WTC11 (cell line): ENCODE measurements around the gene TIFAB.

Experiments used
- FOXK1 ChIP-seq: sonication (generic); formaldehyde crosslinking; IDR thresholded peaks from 2 replicates; pipeline ENCODE4 v1.8.0; 2022; ENCODE audit warnings: mild to moderate bottlenecking, moderate library complexity, missing genetic modification reagents
- NR3C1 ChIP-seq: sonication (generic); formaldehyde crosslinking; conservative IDR thresholded peaks from 2 replicates; pipeline ENCODE4 v1.8.1; 2023; ENCODE audit warnings: low read depth, mild to moderate bottlenecking, missing genetic modification reagents
- RELA ChIP-seq: sonication (generic); formaldehyde crosslinking; IDR thresholded peaks from 2 replicates; pipeline ENCODE4 v1.8.1; 2022; ENCODE audit warnings: missing genetic modification reagents, mild to moderate bottlenecking, borderline replicate concordance
- TF ChIP-seq, protein P1 (sequence below): sonication (generic); formaldehyde crosslinking; IDR thresholded peaks from 2 replicates; pipeline ENCODE4 v1.8.1; 2022; ENCODE audit warnings: low read depth, missing genetic modification reagents, borderline replicate concordance
- TF ChIP-seq, protein P2 (sequence below): fragments of 200-600 bp; IDR thresholded peaks from 2 replicates; pipeline ENCODE4 v1.8.0; 2022; ENCODE audit warnings: antibody characterized with exemption

DNA sequence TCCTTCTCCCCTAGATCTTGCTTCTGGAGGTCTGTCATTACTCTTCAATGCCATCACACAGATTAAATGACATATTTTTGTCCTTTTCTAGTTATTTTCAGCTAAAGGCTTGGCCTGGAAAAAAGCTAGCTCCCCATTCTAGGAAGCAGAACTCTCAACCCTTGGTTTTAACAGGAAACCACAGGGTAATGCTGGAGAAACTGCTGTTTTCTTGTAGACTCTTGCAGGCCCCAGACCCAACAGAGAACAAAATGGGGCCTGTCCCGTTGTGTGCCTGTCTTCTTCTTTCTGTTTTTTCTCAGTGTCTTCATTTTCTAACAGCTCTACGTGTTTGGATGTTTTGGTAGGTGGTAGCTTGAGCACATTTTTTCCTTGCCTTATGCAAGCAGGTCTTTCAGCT is 26.5 kb downstream of the TIFAB start:
- TF ChIP-seq, protein P1, sequence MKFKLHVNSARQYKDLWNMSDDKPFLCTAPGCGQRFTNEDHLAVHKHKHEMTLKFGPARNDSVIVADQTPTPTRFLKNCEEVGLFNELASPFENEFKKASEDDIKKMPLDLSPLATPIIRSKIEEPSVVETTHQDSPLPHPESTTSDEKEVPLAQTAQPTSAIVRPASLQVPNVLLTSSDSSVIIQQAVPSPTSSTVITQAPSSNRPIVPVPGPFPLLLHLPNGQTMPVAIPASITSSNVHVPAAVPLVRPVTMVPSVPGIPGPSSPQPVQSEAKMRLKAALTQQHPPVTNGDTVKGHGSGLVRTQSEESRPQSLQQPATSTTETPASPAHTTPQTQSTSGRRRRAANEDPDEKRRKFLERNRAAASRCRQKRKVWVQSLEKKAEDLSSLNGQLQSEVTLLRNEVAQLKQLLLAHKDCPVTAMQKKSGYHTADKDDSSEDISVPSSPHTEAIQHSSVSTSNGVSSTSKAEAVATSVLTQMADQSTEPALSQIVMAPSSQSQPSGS (CRISPR knock-in tag) = no peak
- TF ChIP-seq FOXK1 (CRISPR knock-in tag) (no peak), NR3C1 (CRISPR knock-in tag) (no peak), RELA (no peak)
- TF ChIP-seq, protein P2, sequence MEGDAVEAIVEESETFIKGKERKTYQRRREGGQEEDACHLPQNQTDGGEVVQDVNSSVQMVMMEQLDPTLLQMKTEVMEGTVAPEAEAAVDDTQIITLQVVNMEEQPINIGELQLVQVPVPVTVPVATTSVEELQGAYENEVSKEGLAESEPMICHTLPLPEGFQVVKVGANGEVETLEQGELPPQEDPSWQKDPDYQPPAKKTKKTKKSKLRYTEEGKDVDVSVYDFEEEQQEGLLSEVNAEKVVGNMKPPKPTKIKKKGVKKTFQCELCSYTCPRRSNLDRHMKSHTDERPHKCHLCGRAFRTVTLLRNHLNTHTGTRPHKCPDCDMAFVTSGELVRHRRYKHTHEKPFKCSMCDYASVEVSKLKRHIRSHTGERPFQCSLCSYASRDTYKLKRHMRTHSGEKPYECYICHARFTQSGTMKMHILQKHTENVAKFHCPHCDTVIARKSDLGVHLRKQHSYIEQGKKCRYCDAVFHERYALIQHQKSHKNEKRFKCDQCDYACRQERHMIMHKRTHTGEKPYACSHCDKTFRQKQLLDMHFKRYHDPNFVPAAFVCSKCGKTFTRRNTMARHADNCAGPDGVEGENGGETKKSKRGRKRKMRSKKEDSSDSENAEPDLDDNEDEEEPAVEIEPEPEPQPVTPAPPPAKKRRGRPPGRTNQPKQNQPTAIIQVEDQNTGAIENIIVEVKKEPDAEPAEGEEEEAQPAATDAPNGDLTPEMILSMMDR = no peak
